Retinal pigment epithelial cell (primary cell): ENCODE data around the gene ZNF410.
"Not testable (repeated sequence)": the region's sequence is repeated elsewhere in the genome, so short reads cannot be mapped to it uniquely, and the experiment has no call there.

Experiments used
- DNase-seq: peaks from one replicate; pipeline ENCODE4 v3.0.0-alpha.2; 2010; ENCODE audit warnings: low read depth
- H3K4me3 ChIP-seq: 2 replicates; pipeline ENCODE4 v1.5.1; 2011; ENCODE audit warnings: mild to moderate bottlenecking, low read length, control low read depth, moderate library complexity
- CTCF ChIP-seq: conservative IDR thresholded peaks from 2 replicates; pipeline ENCODE4 v1.5.1; 2011; ENCODE audit warnings: low read depth, low read length, control low read depth, inconsistent platforms

The ZNF410 gene

DNA sequence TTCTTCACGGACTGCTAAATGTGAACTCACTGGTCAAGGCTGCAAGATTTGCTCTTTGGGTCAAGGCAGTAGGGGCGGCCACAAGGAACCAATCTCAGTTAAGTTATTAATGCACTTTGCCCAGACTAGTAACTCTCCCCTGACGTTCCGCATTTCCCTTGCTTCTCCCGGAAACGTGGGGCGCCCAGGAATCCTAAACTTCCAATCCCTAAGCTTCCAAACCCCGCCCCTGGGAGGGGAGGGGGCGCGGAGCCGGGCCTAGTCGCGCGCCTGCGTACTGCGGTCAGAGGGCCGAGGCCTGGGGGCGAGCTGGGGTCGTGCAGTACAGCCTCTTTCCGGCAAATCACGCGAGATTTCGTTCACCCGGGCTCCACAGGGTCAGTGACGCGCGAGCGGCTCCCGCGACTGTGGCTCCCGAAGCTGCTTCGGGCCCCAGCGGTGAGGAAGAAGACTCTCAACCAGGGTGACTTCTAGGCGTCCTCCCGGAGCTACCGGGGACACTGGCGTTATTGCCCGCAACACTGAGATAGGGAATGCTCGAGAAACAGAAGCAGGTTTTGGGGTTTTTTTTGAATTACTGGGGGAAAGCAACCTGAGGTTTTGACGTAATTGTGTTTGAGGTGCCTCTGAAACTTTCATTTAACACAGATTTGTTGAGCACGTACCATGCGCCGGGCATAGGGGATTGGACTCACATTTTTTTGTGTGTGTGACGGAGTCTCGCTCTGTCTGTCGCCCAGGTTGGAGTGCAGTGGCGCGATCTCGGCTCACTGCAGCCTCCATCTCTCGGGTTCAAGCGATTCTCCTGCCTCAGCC lies 34.9 kb upstream of the ZNF410 start, which contains the start of gene PTGR2:
Gene PTGR2, plus strand, starts transcription at position 265 of the 816 bp plus-strand sequence. CDS start 7,032 bp downstream, outside the sequence.
- DNase-seq, result peak; percentile 88
- H3K4me3 ChIP-seq, result peak within 1 kb of the TSS; percentile 76
- no peak for TF ChIP-seq CTCF

GRCh38 chr14:73859145-73859544 lies 27.5 kb upstream of the ZNF410 start:
- no peak for DNase-seq
- peak; percentile 30 for TF ChIP-seq CTCF
- H3K4me3 ChIP-seq, result no peak overlapping the region

GRCh38 chr14:73861073-73861472 lies 25.6 kb upstream of the ZNF410 start:
- no peak for TF ChIP-seq CTCF
- no peak overlapping the region for H3K4me3 ChIP-seq
- DNase-seq, result no peak

- H3K4me3 ChIP-seq, result no peak overlapping the region
- no peak for TF ChIP-seq CTCF
Observed at GRCh38 chr14:73862480-73862879, 24.2 kb upstream of the ZNF410 start.

GRCh38 chr14:73863209-73863608 lies 23.4 kb upstream of the ZNF410 start:
- TF ChIP-seq CTCF, result no peak
- H3K4me3 ChIP-seq, result no peak overlapping the region
- no peak for DNase-seq

More at GRCh38 chr14:73862480-73862879, 24.2 kb upstream of the ZNF410 start:
- no peak for DNase-seq

DNA sequence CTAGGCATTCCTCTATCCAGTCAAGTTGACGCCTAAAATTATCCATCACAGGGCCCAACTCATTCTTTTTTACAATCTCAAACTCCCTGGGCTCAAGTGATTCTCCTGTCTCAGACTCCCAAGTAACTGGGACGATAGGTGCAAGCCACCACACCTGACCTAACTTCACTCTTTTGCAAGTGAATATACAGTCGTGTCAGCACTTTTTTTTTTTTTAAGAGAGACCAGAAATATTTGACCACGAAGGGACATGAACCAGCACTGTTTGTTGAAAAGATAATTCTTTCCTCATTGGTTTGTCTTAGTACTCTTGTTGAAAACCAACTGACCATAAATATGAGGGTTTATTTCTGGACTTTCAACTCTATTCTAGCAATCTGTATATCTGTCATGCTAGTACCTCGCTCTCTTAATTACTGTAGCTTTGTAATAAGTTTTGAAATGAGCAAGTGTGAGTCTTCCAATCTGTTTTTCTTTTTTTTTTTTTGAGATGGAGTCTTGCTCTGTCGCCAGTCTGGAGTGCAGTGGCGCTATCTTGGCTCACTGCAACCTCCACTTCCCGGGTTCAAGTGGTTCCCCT lies 21.0 kb upstream of the ZNF410 start:
- TF ChIP-seq CTCF, result no peak
- H3K4me3 ChIP-seq, result no peak overlapping the region

GRCh38 chr14:73869754-73870153 lies 16.9 kb upstream of the ZNF410 start:
- DNase-seq, result not testable (repeated sequence)

More for the DNA sequence above, 21.0 kb upstream of the ZNF410 start:
- no peak for DNase-seq

More at GRCh38 chr14:73869754-73870153, 16.9 kb upstream of the ZNF410 start:
- not testable (repeated sequence) for H3K4me3 ChIP-seq
